OCI-M2 (cell line): ENCODE results near the gene TRIM14.

Experiments
- DNase-seq: peaks from one replicate; lab custom pipeline; 2025; ENCODE audit not compliant: unreplicated experiment; lab: John Stamatoyannopoulos, UW

TRIM14 gene, protein sequence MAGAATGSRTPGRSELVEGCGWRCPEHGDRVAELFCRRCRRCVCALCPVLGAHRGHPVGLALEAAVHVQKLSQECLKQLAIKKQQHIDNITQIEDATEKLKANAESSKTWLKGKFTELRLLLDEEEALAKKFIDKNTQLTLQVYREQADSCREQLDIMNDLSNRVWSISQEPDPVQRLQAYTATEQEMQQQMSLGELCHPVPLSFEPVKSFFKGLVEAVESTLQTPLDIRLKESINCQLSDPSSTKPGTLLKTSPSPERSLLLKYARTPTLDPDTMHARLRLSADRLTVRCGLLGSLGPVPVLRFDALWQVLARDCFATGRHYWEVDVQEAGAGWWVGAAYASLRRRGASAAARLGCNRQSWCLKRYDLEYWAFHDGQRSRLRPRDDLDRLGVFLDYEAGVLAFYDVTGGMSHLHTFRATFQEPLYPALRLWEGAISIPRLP

DNA sequence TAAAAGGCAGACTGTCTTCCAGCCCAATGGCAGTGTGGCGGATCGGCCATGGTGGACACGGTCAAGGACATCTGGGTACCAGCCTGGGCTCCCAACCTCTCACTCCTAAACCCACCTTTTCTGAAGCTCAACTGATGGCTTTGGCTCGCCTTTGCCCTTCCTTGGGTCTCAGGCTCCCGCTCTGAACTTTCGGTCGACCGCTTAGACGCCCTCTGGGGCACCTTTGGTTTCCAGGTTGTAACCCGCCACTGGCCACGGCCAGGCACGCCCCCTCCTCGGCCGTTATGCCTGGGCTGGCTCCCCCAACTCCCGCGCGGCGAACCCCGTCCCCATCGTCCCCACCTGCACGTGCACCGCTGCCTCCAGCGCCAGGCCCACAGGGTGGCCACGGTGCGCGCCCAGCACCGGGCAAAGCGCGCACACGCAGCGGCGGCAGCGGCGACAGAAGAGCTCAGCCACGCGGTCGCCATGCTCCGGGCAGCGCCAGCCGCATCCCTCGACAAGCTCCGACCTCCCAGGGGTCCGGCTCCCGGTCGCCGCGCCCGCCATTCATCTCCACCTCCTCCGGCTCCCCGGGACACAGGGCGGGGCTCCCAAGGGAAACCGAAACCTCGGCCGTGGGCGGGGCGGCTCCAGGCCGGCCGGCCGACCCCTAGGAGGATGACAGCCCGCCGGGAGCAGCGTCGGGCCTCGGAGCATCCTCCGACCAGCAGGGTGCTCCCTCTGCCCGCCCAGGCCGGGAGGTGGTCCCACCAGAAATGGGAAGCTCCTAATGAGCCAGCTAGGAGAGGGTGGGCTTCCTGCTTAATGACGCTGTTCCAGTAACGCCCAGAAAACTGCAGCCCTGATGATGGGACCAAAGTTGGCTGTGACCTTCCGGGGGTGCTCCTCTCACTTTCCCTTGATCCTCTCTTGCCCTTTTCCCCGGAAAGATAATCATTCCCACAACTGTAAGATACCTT lies at the start of gene TRIM14:
Gene TRIM14, minus strand, starts transcription at position 583 of the 962 bp plus-strand sequence. Its CDS starts 34 bp downstream, at position 549.
- DNase-seq, result no peak

DNA sequence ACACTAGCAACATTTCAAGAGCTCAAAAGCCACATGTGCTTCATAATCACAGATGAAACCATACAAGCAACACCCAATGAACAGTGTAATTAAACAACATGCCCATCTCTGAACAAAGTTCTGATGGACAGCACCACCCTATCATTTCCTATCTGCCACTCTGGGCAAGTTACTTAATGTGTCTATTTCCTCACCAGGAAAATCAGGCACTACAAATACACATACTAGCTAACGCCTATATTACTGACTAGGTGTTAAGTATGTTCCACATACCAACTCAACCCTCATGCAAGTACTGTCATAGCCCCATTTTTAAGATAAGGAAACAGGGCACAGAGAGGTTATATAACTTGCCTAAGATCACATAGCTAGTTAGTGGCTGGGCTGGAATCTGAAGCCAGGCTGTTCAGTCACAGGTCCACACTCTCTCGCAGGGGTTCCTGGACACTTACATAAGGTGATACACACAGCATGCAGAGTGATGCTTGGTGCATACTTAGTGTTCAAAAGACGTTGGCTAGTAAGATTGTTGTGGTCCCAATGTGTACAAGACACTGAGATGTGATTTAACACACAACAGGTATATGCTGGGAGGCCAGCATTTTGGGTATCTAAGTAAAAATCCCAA lies 49.2 kb upstream of the TRIM14 start:
- DNase-seq, result no peak

DNA sequence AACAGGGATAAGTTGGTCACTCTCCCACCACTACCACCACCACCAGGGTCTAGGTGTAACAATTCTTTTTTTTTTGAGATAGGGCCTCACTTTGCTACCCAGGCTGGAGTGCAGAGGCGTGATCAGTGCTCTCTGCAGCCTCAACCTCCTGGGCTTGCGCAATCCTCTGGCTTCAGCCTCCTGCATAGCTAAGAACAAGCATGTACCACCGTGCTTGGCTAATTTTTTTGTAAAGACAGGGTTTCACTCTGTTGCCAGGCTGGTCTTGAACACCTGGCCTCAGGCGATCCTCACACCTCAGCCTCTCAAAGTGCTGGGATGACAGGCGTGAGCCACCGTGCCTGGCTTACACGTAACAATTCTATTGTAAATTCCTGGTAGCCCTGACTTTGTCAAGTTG lies 45.9 kb upstream of the TRIM14 start:
- no peak for DNase-seq

DNA sequence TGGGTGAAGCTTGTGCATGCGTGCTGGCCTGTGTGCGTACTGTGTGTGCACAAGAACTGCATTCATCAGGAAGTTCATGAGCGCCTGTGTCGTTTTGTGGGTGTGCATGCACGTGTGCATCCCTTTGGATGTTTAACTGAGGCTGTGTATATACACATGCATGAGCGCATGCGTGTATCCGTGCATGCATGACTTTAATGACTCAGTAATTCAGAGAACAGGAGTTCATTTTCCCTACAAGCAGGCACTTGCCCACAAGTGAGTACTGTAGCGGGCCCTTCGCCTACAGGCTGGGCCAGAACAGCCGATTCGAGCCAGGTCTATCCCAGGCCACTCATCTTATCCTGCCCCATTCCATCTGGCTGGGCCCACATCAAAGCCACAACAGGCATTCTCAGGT lies 43.6 kb upstream of the TRIM14 start:
- DNase-seq, result no peak

DNA sequence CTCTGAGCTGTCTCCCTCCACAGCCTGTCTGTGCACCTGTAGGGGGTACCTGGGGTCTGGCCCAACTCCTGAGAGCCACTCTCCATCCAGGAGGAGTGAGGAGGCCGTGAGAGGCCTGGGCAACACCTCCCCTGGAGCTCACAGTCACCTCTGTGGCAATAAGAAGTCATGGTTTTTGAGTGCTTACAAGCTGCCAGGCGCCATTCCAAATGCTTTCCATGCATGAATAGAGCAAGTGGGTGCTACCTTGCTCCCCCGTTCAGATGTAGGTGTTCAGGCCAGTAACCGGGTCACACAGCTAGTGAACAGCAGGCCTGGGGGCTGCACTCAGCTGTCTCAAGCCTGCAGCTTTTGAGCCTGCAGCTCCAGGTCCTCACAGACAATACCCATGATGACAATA lies 42.8 kb upstream of the TRIM14 start:
- no peak for DNase-seq

DNA sequence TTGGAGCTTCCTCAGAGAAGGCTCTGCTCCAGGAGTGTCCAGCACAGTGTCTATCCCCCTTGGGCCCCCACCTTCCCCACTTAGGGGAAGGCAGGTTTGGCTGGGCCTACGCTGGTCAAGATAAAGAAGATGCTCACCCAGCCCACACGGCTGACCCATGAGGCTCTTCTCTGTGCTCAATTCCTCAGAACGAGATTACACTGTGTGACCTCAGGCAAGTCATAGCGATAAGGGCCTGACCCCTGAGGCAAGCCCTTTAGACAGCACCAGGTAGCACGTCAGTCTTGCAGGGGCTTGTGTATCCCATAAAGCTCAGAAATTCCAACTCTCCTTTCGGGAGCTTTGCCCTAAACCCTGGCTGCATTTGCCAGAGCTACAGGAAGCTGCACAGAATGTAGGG lies 40.8 kb upstream of the TRIM14 start:
- DNase-seq, result no peak

DNA sequence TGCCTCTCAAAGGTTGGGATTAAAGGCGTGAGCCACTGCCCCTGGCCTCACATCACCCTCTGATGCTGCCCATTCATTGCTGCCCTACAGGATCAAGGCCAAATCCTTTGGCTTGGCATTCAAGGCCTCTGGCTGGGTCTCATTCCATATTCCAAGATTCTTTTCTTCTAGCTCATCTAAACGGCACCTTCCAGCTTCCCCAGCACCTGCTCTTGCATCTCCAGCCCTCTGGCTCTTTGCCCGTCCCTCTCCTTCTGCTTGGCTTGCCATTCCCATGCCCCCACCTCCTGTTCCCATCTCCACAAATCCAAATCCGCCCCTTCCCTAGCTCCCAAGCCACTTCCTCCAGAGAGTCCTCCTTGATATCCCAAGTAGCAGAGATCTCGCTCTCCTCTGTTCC lies 40.3 kb upstream of the TRIM14 start:
- no peak for DNase-seq

DNA sequence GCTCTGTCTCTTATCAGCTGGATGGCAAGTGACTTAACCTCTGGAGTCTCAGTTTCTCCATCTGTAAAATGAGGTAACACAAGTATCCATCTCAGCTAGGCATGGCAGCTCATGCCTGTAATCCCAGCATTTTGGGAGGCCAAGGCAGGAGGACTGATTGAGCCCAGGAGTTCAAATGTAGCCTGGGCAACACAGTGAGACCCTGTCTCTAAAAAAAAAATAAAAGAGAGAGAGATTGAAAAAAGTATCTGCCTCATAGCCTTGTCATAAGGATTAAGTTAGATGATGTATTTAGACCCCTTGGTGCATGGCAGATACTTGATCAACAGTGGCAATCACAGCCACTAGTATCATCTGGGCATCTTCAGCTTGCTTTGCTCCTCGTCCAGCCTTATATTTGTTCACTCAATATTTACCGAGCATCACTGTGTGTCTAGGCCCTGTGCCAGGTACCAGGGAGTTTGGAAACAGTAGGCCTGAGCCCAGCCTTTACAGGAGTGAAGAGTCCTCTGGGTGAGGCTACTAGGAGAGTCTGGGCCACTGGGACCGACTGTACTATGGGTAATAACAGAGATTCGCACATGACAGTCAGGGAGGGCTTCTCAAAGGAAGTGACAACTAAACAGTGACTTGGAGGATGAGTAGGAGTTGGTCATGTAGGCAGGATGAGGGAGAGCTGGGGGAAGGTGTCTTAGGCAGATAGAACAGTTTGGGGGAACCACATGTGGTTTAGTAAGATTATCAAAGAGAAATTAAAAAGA lies 39.2 kb upstream of the TRIM14 start:
- DNase-seq, result no peak

DNA sequence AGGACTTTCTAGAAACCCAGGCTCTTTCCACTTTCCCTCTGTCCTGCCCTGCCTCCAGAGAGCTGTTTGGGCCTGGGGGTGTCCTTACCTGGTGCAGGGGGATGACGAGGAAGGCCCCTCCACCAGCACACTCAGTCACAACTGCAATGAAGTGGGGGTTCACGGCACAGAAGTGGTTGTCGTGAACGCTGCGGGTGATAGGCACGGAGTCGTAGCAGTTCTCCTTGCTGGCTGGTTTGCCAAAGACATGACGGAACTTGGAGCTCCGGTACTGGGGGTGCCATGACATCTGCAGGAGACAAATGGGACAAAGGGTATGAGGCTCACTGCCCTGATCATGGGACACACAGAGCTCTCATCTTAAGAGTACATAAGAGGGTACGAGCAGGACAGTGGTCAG lies 38.4 kb upstream of the TRIM14 start:
- no peak for DNase-seq

DNA sequence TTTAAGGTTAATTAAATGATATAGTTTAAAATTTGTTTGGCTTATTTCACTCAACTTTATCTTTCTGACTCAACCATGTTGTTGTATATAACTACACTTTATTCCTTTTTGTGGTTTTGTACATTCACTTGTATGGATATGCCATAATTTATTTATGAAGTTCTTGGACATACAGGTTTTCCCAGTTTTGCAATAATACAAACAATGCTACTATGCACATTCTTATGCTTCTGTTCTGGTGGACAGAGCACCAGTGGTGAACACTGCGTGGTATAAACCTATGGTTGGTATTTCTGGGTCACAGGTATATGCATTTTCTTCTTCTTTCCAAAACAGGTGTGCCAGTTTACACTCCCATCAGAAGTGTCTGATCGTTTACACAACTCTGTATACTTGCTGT lies 35.7 kb upstream of the TRIM14 start:
- no peak for DNase-seq

DNA sequence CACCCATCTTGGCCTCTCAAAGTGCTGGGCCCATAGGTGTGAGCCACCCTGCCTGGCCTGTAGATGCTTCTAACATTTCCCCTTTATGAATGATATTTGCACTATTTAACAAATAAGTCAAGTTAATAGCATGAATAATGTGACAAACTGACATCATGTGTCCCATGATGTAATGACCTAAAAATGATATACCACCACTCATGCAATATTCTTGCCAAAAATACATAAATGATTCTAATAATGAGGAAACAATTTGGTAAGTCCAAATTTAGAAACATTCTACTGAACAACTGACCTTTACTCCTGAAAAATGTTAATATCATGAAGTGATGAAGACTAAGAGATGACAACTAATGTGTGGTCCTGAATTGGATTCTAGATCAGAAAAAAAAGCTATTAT lies 33.5 kb upstream of the TRIM14 start:
- DNase-seq, result no peak

DNA sequence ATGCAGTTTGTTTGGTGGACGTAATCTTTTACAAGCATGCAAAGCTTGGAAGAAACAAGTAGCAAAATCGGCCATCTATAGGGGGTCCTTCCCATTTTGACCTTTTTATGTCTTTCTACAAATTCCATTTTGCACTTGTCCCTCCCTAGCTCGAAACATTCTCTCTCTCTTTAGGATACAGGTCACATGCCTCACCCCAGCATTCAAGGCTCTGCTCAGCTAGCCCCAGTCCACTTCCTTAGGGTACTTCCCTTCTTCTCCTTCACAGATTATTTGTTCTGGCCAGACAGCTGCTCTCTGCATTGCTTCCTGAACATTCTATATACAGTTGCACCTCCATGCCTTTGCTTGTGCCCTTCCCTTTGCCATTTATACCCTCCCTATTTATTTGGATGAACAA lies 31.7 kb upstream of the TRIM14 start:
- no peak for DNase-seq

DNA sequence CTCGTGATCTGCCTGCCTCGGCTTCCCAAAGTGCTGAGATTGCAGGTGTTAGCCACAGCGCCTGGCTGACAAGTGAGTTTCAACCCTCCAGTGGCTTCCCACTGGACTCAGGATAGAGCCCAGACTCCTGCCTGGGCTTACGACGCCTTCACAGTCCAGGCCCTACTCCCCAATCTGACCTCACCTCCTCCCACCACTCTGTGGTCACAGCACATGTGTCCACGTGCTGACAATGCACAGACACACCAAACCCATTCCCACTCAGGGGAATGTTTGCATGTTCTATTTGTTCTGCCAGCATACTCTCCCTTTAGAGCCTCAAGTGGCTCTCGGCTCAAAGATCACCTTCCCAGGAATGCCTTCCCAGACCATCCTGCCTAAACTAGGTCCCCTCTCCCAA lies 31.1 kb upstream of the TRIM14 start:
- no peak for DNase-seq

DNA sequence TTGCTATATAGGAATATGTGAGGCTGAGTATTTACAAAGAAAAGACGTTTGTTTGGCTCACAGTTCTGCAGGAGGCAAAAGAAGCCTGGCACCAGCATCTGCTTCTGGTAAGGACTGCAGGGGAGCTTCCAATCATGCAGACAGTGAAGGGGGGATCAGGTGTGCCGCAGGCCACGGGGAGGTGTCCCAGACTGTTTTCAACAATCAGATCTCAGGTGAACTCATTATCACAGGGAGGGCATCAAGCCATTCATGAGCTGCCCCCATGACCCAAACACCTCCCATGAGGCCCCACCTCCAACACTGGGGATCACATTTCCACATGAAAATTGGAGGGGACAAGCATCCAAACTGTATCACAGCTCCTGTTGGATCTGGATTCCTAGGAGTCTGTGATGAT lies 30.4 kb upstream of the TRIM14 start:
- no peak for DNase-seq

DNA sequence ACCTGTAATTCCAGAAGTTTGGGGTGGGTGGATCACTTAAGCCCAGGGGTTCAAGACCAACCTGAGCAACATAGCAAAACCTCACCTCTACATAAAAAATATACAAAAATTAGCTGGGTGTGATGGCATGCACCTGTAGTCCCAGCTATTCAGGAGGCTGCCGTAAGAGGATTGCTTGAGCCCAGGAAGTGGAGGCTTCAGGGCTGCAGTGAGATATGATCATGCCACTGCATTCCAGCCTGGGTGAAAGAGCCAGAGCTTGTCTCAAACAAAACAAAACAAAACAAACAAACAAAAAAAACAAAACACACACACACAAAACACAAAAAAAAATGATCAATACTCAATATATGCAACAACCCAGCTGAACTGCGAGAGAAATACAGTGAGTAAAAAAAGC lies 29.5 kb upstream of the TRIM14 start:
- no peak for DNase-seq

DNA sequence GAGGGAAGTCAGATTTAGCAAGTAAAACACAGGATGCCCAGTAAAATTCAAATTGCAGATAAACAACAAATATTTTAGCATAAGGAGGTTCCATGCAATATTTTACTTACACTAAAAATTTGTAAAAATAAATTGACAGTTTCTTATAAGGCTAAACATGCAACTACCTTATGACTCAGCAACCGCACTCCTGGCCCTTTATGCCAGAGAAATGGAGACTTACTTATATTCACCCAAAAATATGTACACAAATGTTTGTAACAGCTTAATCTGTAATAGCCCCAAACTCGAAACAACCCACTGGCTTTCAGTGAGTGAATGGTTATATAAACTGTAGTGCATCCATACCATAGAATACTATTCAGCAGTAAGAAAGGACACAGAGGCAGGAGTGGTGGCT lies 28.6 kb upstream of the TRIM14 start:
- no peak for DNase-seq

DNA sequence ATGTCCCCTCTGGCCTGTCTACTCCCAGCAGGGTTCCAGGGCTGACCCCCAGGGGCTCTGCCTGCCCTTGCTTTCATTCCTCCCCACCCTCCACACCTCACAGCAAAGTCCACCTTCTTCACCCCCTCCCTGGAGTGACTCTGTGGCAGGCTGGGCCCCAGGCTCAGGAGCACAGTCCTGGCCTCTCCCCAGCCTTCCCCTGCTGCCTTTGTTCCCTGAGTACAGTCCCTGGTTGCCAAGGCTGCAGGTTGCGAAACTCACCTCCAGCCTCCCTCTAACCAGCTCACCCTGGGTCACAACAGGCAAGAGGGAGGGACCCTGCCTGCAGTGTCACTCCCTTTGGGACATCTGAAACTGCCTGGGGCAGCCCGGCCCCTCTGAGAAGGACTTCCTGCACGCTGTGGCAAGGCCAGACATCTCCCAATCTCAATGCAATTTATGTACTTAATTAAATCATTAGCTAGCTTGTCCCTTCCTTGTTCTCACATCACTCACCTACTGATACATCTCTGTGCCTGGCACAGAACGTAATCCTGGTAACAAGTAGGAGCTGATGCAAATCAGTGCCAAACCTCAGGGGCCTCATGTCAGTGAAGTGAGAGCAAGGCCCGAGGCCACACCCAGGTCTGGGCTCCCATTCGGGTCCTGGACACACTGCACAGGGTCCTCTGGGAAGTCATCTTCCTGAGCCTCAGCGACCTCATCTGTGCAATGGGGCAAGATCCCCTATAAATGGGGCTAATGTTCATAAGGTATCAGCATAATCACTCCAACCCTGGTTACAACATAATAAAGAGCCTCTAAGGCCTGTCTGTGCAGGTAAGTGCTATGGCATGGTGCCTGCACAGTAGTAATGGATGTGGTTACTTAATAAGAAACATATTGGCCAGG lies 27.3 kb upstream of the TRIM14 start:
- no peak for DNase-seq

DNA sequence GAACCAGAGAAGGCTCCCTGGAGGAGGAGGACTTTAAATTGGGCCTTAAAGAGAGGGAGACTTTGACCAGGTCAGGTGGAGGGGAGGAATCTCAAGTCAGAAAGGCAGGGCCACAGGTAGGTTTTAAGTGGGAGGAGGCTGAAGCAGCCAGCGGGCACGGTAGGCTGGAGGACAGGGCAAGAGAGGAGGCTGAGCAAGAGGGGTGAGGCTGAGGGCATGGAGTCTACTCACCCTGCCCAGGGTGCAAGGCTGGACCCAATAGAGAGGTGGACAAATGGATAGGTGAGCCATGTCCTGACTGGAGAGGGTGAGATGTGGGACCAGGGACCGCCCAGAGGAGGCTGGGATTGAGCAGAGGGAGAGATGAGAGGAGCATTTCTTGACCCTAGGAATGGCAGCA lies 25.6 kb upstream of the TRIM14 start:
- no peak for DNase-seq

DNA sequence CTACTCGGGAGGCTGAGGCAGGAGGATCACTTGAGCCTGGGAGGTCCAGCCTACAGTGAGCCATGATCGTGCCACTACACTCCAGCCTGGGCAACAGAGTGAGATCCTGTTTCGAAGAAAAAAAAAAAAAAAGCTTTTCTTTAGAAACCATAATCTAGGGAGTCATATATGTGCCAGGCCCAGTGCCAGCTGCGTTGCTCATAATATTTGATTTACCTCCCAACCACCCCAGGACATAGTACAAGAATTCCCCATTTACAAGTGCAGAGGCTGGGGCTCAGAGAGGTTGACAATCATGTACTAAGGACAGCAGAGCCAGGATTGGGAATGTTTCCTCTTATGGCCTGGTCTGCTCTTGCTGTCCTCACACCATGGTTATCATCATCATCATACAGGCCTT lies 25.1 kb upstream of the TRIM14 start:
- no peak for DNase-seq

DNA sequence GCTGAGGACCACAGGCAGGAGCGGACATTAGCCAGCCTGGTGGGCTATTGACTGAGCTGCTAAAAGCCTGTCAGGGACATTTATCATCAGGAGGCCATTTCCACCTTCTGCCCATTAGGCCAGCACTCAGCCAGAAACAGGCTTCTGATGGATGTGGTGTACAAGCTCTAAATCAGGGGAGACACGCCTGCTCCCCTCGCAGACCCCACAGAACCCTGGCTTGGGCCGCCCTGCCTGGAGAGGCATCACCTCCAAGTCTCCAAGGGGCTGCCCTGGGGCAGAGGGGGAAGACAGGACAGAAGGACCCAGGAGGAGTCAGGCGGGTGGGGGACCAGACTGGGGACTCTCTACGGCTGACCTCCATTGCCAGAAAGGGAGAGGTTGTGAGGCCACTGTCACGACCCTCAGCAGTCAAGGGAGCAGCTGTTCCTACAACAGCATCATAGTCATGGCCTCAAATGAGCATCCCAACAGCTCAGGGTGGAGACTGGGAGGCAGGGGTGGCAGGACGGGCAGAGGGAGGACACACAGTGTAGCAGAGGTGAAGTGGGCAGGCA lies 24.0 kb upstream of the TRIM14 start:
- no peak for DNase-seq
